ENCODE data around the gene CCDC85C.
A peak's percentile ranks its signal among the peaks of the same experiment; 100 is the strongest.

The CCDC85C gene

DNA sequence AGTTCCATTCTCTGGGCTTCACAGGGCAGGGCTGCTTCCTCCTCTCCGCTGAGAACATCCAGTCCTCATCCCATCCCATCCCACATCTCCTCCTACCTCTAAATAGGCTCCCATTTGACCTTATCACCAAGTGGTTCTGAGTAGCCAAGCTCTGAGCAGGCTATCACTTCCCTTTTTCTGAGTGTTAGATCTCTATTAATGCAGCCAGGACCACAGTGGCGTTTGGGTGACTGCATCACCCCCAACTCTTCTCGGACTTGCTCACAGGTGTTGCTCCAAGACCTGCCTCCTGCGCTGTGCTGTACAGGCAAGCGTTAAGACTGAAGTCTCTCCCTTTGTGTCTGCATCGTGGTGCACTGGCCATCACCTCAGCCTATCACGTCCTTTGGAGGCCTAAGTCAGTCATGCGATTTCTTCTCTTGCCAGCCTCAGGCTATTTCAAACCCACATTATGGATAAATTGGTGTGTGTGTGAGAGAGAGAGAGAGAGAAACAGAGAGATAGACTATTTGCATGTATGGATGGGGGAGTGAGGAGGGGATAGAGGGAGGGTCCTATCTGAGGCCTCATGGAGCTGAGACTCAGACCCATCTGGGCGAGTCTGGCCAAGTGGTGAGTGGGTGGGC, 28.5 kb upstream of the CCDC85C start:
- TF ChIP-seq PAX5 (IDR thresholded peaks at IDR 0.05; ENCODE audit: insufficient read depth, low read length, severe bottlenecking) = no peak
- peak; percentile 70 for TF ChIP-seq SPI1 (IDR thresholded peaks at IDR 0.05; ENCODE audit: low read depth, low read length)
- DNase-seq (ENCODE audit: insufficient read length, low spot score) (no peak), FAIRE-seq (no peak)

DNA sequence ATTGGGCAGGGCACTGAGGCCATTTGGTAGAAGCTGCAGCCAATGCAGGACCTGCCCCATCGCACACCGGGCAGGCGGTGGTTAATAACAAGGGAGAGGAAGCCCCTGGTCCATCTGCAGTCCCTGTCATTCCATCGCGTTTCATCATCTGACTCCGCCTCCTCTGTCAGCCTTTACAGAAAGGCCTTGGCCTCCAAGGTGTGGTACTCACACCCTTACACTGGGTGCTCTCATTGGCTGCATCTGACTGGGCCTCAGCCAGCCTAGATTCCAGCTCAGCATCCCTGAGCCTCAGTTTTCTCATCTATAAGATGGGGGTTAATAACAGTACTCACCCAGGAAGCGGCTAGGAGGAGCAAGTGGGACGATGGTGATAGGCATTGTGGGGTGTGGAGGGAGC, 26.2 kb upstream of the CCDC85C start:
- FAIRE-seq (no peak), DNase-seq (ENCODE audit: insufficient read length, low spot score) (no peak)
- TF ChIP-seq SPI1 (IDR thresholded peaks at IDR 0.05; ENCODE audit: low read depth, low read length) (no peak), POLR2A (IDR thresholded peaks at IDR 0.05; ENCODE audit: low read depth, low read length) (no peak), PAX5 (IDR thresholded peaks at IDR 0.05; ENCODE audit: insufficient read depth, low read length, severe bottlenecking) (no peak), TAF1 (IDR thresholded peaks at IDR 0.05; ENCODE audit: low read depth, low read length) (no peak), POU2F2 (IDR thresholded peaks at IDR 0.05; ENCODE audit: low read depth, low read length) (no peak), POLR2AphosphoS5 (IDR thresholded peaks at IDR 0.05; ENCODE audit: low read depth, low read length) (no peak)

DNA sequence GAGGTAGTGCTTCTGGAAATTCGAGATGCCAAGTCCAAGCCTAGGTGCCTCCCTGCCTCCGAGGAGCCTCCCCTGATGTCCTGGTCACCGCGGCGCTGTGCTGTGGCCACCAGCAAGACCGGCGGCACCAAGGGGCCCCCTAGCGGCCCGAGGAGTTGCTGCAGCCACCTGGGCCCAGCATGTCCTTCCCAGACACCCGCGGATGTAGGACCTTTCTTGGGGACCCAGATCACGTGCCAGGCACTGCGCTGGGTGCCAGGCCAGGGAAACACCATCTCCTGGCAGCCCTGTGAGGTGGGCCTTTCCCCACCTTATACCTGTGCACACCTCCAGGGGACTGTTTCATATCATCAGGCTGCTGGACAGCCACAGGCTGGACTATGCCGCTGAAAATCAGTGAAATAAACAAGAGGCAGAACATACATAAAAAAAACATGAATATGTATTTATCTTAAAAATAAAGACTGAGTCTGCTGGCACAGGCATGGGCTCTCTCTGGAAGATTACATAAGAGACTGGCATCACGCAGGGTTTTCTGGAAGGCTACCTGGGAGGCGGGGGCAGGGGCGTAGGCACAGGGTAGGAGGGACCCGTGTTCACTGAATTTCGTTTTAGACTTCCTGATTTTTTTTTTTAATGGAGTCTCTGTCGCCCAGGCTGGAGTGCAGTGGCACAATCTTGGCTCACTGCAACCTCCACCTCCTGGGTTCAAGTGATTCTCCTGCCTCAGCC, 25.0 kb upstream of the CCDC85C start:
- peak; percentile 28 for FAIRE-seq
- peak; percentile 72 for DNase-seq (ENCODE audit: insufficient read length, low spot score)
- no peak for TF ChIP-seq POLR2A (IDR thresholded peaks at IDR 0.05; ENCODE audit: low read depth, low read length)
- no peak for TF ChIP-seq TAF1 (IDR thresholded peaks at IDR 0.05; ENCODE audit: low read depth, low read length)
- TF ChIP-seq POU2F2 (IDR thresholded peaks at IDR 0.05; ENCODE audit: low read depth, low read length) = no peak
- no peak for TF ChIP-seq SPI1 (IDR thresholded peaks at IDR 0.05; ENCODE audit: low read depth, low read length)
- TF ChIP-seq PAX5 (IDR thresholded peaks at IDR 0.05; ENCODE audit: insufficient read depth, low read length, severe bottlenecking) = no peak
- no peak for TF ChIP-seq POLR2AphosphoS5 (IDR thresholded peaks at IDR 0.05; ENCODE audit: low read depth, low read length)

DNA sequence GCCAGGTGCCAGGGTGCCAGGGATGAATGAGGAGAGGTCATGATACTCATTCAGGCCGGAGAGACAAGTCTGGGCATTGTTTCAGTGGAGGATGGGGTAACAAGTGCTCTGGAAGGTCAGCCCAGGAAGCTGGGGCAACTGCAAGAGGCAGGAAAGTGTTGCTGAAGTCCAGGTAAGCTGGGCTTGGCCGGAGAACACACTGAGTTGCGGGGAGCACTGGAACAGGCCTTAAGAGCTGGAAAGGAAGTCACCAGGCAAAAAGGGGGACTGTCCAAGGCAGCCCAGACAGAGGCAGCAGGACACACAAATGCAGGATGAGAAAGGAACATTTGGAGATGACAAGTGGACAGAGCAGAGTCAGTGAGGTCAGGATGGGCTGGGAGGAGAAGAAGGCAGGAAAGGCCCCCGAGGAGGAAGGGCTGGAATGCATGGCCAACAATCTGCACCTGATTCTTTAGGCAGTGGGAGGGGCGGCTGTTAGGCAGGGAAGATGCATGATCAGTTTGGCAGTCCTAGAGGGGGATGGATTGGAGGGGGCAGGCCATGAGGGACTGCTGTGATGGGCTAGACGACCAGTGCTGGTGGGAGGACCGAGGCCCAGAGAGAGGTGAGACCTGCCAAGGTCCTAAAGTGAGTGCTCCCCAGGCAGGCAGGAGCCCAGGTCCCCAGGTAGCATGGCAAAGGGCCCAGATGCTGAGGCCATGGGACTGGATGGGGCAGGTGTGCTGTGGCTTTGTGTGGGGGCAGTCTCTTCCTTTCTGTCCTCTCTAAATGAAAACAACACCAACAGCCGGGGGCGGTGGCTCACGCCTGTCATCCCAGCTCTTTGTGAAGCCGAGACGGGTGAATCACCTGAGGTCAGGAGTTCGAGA, 23.7 kb upstream of the CCDC85C start:
- TF ChIP-seq PAX5 (IDR thresholded peaks at IDR 0.05; ENCODE audit: insufficient read depth, low read length, severe bottlenecking) (no peak), SPI1 (IDR thresholded peaks at IDR 0.05; ENCODE audit: low read depth, low read length) (no peak), POLR2A (IDR thresholded peaks at IDR 0.05; ENCODE audit: low read depth, low read length) (no peak), POU2F2 (IDR thresholded peaks at IDR 0.05; ENCODE audit: low read depth, low read length) (no peak), TAF1 (IDR thresholded peaks at IDR 0.05; ENCODE audit: low read depth, low read length) (no peak), POLR2AphosphoS5 (IDR thresholded peaks at IDR 0.05; ENCODE audit: low read depth, low read length) (no peak)
- FAIRE-seq = no peak
- no peak for DNase-seq (ENCODE audit: insufficient read length, low spot score)

DNA sequence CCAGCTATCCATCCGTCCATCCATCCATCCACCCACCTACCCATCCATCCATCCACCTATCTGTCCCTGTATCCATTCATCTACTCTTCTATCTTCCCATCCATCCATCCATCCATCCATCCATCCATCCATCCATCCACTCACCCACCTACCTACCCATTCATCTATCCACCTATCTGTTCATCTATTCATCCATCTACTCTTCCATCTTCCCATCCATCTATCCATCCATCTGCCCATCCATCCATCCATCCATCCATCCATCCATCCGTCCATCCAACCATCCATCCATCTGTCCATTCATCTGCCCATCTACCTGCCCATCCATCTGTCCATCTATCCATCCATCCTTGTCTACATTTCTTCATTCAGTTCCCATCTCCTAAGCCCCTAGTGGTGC, 23.1 kb upstream of the CCDC85C start:
- DNase-seq (ENCODE audit: insufficient read length, low spot score) = no peak
- TF ChIP-seq POLR2AphosphoS5 (IDR thresholded peaks at IDR 0.05; ENCODE audit: low read depth, low read length) (no peak), PAX5 (IDR thresholded peaks at IDR 0.05; ENCODE audit: insufficient read depth, low read length, severe bottlenecking) (no peak), TAF1 (IDR thresholded peaks at IDR 0.05; ENCODE audit: low read depth, low read length) (no peak), POLR2A (IDR thresholded peaks at IDR 0.05; ENCODE audit: low read depth, low read length) (no peak), SPI1 (IDR thresholded peaks at IDR 0.05; ENCODE audit: low read depth, low read length) (no peak), POU2F2 (IDR thresholded peaks at IDR 0.05; ENCODE audit: low read depth, low read length) (no peak)
- FAIRE-seq = no peak

DNA sequence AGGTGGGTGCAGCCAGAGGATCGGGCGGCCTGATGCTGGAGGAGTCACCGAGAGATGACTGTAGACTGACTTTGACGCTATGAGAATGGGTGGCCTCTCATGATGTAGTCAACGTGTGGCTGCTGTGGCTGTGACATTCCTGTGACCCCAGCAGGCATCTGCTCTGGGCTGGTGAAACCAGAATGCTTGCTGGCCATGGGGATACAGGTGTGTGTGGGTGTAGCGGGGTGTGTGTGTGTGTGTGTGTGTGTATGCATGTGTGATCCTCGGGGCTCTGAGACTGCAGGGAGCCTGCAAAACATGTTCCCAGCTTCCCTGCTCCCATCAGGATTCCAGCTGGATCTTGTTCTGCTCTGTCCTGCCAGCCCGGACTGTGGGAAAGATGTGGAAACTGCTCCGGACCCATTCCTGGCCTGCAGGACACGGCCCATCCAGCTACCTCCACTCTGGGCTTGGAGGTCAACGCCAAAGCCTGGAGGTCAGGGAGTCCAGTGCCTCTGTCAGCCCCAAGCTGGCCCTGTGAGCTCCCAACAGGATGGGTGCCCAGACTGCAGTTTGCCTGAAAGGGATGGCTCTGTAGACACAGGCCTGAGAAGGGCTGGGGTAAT, 22.1 kb upstream of the CCDC85C start:
- DNase-seq (ENCODE audit: insufficient read length, low spot score) (no peak), FAIRE-seq (no peak)
- TF ChIP-seq TAF1 (IDR thresholded peaks at IDR 0.05; ENCODE audit: low read depth, low read length) (no peak), POLR2AphosphoS5 (IDR thresholded peaks at IDR 0.05; ENCODE audit: low read depth, low read length) (no peak), SPI1 (IDR thresholded peaks at IDR 0.05; ENCODE audit: low read depth, low read length) (no peak), PAX5 (IDR thresholded peaks at IDR 0.05; ENCODE audit: insufficient read depth, low read length, severe bottlenecking) (no peak), POLR2A (IDR thresholded peaks at IDR 0.05; ENCODE audit: low read depth, low read length) (no peak), POU2F2 (IDR thresholded peaks at IDR 0.05; ENCODE audit: low read depth, low read length) (no peak)

DNA sequence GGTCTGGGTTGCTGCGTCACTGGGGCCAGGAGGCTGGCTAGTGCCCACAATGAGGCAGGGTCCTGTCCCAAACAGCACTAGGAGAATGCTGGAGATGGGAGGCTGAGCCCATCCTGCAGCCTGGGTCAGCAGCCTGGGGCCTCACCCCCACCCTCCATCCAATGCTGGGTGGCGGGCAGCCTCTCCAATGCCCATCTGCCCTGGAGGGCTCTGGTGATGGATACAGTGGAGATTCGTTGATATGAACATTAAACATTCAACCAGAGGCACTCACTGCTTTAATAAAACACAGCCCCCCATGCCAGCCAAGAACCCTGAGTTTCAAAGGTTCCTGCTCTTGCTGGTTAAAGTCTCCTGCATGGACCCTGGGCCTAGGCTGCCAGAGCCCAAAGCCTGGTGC, 21.5 kb upstream of the CCDC85C start:
- TF ChIP-seq SPI1 (IDR thresholded peaks at IDR 0.05; ENCODE audit: low read depth, low read length) (no peak), POLR2A (IDR thresholded peaks at IDR 0.05; ENCODE audit: low read depth, low read length) (no peak), PAX5 (IDR thresholded peaks at IDR 0.05; ENCODE audit: insufficient read depth, low read length, severe bottlenecking) (no peak), TAF1 (IDR thresholded peaks at IDR 0.05; ENCODE audit: low read depth, low read length) (no peak)
- no peak for FAIRE-seq

DNA sequence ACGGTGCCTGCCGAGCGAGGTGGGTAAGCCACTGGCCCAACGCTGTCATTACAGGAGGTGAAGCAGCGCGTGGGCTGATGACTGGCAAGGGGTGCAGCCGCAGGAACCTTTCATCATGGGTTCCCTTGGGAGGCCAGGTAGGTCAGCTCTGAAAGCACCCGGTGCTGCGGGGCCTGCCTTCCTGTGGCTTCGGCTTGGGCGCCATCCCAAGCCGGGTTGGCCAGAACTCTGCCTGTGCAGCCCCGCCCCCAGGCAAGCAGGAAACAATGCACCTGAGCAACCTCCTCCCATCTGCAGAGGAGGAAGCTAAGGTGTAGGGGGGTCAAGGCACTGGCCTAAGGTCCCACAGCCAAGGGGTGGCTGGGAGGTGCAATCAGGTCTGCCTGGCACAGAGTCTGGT, 21.0 kb upstream of the CCDC85C start:
- no peak for DNase-seq (ENCODE audit: insufficient read length, low spot score)
- TF ChIP-seq POLR2AphosphoS5 (IDR thresholded peaks at IDR 0.05; ENCODE audit: low read depth, low read length) = no peak
- TF ChIP-seq POLR2A (IDR thresholded peaks at IDR 0.05; ENCODE audit: low read depth, low read length) = no peak
- TF ChIP-seq TAF1 (IDR thresholded peaks at IDR 0.05; ENCODE audit: low read depth, low read length) = no peak
- TF ChIP-seq PAX5 (IDR thresholded peaks at IDR 0.05; ENCODE audit: insufficient read depth, low read length, severe bottlenecking) = no peak
- no peak for TF ChIP-seq POU2F2 (IDR thresholded peaks at IDR 0.05; ENCODE audit: low read depth, low read length)
- TF ChIP-seq SPI1 (IDR thresholded peaks at IDR 0.05; ENCODE audit: low read depth, low read length) = no peak
- FAIRE-seq = no peak

More for the DNA sequence above, 21.5 kb upstream of the CCDC85C start:
- DNase-seq (ENCODE audit: insufficient read length, low spot score) = no peak

DNA sequence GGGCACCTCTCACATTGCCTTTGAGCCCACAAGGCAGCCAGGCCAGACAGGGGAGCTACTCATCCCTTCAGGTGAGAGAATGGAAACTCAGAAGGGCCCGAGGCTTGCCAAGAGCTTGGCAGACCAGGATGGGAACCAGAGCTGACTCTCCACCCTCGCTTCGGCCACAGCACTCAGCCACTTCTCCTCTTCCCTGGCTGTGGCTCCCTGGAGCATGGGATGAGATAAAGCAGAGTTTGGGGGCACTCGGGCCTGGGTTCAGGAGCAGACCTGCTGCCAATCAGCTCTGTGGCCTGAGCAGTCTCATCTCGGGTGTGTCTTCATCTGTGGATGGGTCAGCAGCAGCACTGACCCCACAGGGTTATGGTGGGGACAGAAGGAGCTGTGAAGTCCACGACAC, 20.0 kb upstream of the CCDC85C start:
- no peak for DNase-seq (ENCODE audit: insufficient read length, low spot score)
- TF ChIP-seq SPI1 (IDR thresholded peaks at IDR 0.05; ENCODE audit: low read depth, low read length) (no peak), POLR2AphosphoS5 (IDR thresholded peaks at IDR 0.05; ENCODE audit: low read depth, low read length) (no peak), POU2F2 (IDR thresholded peaks at IDR 0.05; ENCODE audit: low read depth, low read length) (no peak), POLR2A (IDR thresholded peaks at IDR 0.05; ENCODE audit: low read depth, low read length) (no peak), TAF1 (IDR thresholded peaks at IDR 0.05; ENCODE audit: low read depth, low read length) (no peak), PAX5 (IDR thresholded peaks at IDR 0.05; ENCODE audit: insufficient read depth, low read length, severe bottlenecking) (no peak)
- no peak for FAIRE-seq

Measured in GM12891 (cell line).